ENCODE results near the gene STAT3.
A peak's percentile ranks its signal among the peaks of the same experiment; 100 is the strongest.
"Not testable (repeated sequence)": the region's sequence is repeated elsewhere in the genome, so short reads cannot be mapped to it uniquely, and the experiment has no call there.

Gene STAT3

GRCh38 chr17:42381898-42382297 lies 6.3 kb downstream of the STAT3 start:
- Mint-ChIP-seq H3K27me3 (no peaks in the 10 kb centered on the region), H3K27ac (no peak overlapping the region), H3K4me3 (no peak overlapping the region), H3K4me1 (ENCODE audit: low read depth) (peaks cover 59% of the 10 kb centered on the region), H3K36me3 (ENCODE audit: low read depth) (peaks cover 41% of the 10 kb centered on the region), H3K9me3 (no peaks in the 10 kb centered on the region)
- intact Hi-C loops (cut with micrococcal nuclease), result no loop called here

- Mint-ChIP-seq H3K9me3 (no peaks in the 10 kb centered on the region), H3K27ac (no peak overlapping the region), H3K4me1 (ENCODE audit: low read depth) (peaks cover 52% of the 10 kb centered on the region), H3K4me3 (no peak overlapping the region), H3K27me3 (no peaks in the 10 kb centered on the region), H3K36me3 (ENCODE audit: low read depth) (peaks cover 35% of the 10 kb centered on the region)
- intact Hi-C loops (cut with micrococcal nuclease), result no loop called here
Observed at GRCh38 chr17:42380935-42381334, 7.3 kb downstream of the STAT3 start.

GRCh38 chr17:42378959-42379594 lies 9.2 kb downstream of the STAT3 start:
- peaks cover 29% of the 10 kb centered on the region for H3K36me3 Mint-ChIP-seq (ENCODE audit: low read depth)
- peak overlapping the region; percentile 39 for H3K4me3 Mint-ChIP-seq
- peak overlapping the region; percentile 50 for H3K27ac Mint-ChIP-seq
- no peaks in the 10 kb centered on the region for H3K9me3 Mint-ChIP-seq
- H3K4me1 Mint-ChIP-seq (ENCODE audit: low read depth), result peaks cover 46% of the 10 kb centered on the region
- H3K27me3 Mint-ChIP-seq, result no peaks in the 10 kb centered on the region
- intact Hi-C loops (cut with micrococcal nuclease), result no loop called here

GRCh38 chr17:42378359-42378958 lies 9.8 kb downstream of the STAT3 start:
- peaks cover 24% of the 10 kb centered on the region for H3K36me3 Mint-ChIP-seq (ENCODE audit: low read depth)
- H3K27ac Mint-ChIP-seq, result peak overlapping the region; percentile 50
- peak overlapping the region; percentile 21 for H3K4me3 Mint-ChIP-seq
- H3K4me1 Mint-ChIP-seq (ENCODE audit: low read depth), result peaks cover 46% of the 10 kb centered on the region
- intact Hi-C loops (cut with micrococcal nuclease), result no loop called here
- H3K9me3 Mint-ChIP-seq, result no peaks in the 10 kb centered on the region
- no peaks in the 10 kb centered on the region for H3K27me3 Mint-ChIP-seq

GRCh38 chr17:42373896-42374295 lies 14.3 kb downstream of the STAT3 start:
- Mint-ChIP-seq H3K36me3 (ENCODE audit: low read depth) (peaks cover 34% of the 10 kb centered on the region), H3K27me3 (no peaks in the 10 kb centered on the region), H3K9me3 (no peaks in the 10 kb centered on the region), H3K27ac (no peak overlapping the region), H3K4me3 (no peak overlapping the region), H3K4me1 (ENCODE audit: low read depth) (peaks cover 27% of the 10 kb centered on the region)
- intact Hi-C loops (cut with micrococcal nuclease), result no loop called here

- Mint-ChIP-seq H3K36me3 (ENCODE audit: low read depth) (peaks cover 27% of the 10 kb centered on the region), H3K4me1 (ENCODE audit: low read depth) (peaks cover 25% of the 10 kb centered on the region), H3K4me3 (no peak overlapping the region)
Observed at GRCh38 chr17:42372142-42372541, 16.1 kb downstream of the STAT3 start.

GRCh38 chr17:42368797-42369561 lies 19.3 kb downstream of the STAT3 start:
- peaks cover 27% of the 10 kb centered on the region for H3K36me3 Mint-ChIP-seq (ENCODE audit: low read depth)
- H3K27ac Mint-ChIP-seq; H3K27me3 Mint-ChIP-seq; intact Hi-C loops (cut with micrococcal nuclease); H3K9me3 Mint-ChIP-seq; H3K4me3 Mint-ChIP-seq: not testable (repeated sequence)
- H3K4me1 Mint-ChIP-seq (ENCODE audit: low read depth), result peaks cover 52% of the 10 kb centered on the region

More at GRCh38 chr17:42372142-42372541, 16.1 kb downstream of the STAT3 start:
- no peaks in the 10 kb centered on the region for H3K9me3 Mint-ChIP-seq
- no peaks in the 10 kb centered on the region for H3K27me3 Mint-ChIP-seq
- no peak overlapping the region for H3K27ac Mint-ChIP-seq
- intact Hi-C loops (cut with micrococcal nuclease), result no loop called here

- intact Hi-C loops (cut with micrococcal nuclease); H3K9me3 Mint-ChIP-seq; H3K4me3 Mint-ChIP-seq; H3K27me3 Mint-ChIP-seq; H3K27ac Mint-ChIP-seq: not testable (repeated sequence)
- peaks cover 24% of the 10 kb centered on the region for H3K36me3 Mint-ChIP-seq (ENCODE audit: low read depth)
- peaks cover 58% of the 10 kb centered on the region for H3K4me1 Mint-ChIP-seq (ENCODE audit: low read depth)
Observed at GRCh38 chr17:42368310-42368709, 19.9 kb downstream of the STAT3 start.

- intact Hi-C loops (cut with micrococcal nuclease); H3K27ac Mint-ChIP-seq; H3K27me3 Mint-ChIP-seq; H3K9me3 Mint-ChIP-seq; H3K4me3 Mint-ChIP-seq: not testable (repeated sequence)
- H3K36me3 Mint-ChIP-seq (ENCODE audit: low read depth), result peaks cover 14% of the 10 kb centered on the region
- H3K4me1 Mint-ChIP-seq (ENCODE audit: low read depth), result peaks cover 67% of the 10 kb centered on the region
Observed at GRCh38 chr17:42366176-42367023, 21.8 kb downstream of the STAT3 start.

GRCh38 chr17:42365136-42365535 lies 23.1 kb downstream of the STAT3 start:
- peaks cover 59% of the 10 kb centered on the region for H3K4me1 Mint-ChIP-seq (ENCODE audit: low read depth)
- H3K4me3 Mint-ChIP-seq, result no peak overlapping the region
- no peaks in the 10 kb centered on the region for H3K9me3 Mint-ChIP-seq
- intact Hi-C loops (cut with micrococcal nuclease), result no loop called here
- no peaks in the 10 kb centered on the region for H3K27me3 Mint-ChIP-seq
- H3K27ac Mint-ChIP-seq, result no peak overlapping the region
- peaks cover 1% of the 10 kb centered on the region for H3K36me3 Mint-ChIP-seq (ENCODE audit: low read depth)

GRCh38 chr17:42363767-42364585 lies 24.3 kb downstream of the STAT3 start:
- Mint-ChIP-seq H3K27me3 (no peaks in the 10 kb centered on the region), H3K4me3 (no peak overlapping the region), H3K4me1 (ENCODE audit: low read depth) (peaks cover 58% of the 10 kb centered on the region), H3K36me3 (ENCODE audit: low read depth) (peaks cover 8% of the 10 kb centered on the region), H3K9me3 (no peaks in the 10 kb centered on the region), H3K27ac (peak overlapping the region; percentile 36)
- intact Hi-C loops (cut with micrococcal nuclease), result no loop called here

- intact Hi-C loops (cut with micrococcal nuclease), result no loop called here
Observed at GRCh38 chr17:42363231-42363630, 25.0 kb downstream of the STAT3 start.

More at GRCh38 chr17:42363231-42363630, 25.0 kb downstream of the STAT3 start:
- peaks cover 60% of the 10 kb centered on the region for H3K4me1 Mint-ChIP-seq (ENCODE audit: low read depth)
- no peaks in the 10 kb centered on the region for H3K9me3 Mint-ChIP-seq
- peaks cover 9% of the 10 kb centered on the region for H3K36me3 Mint-ChIP-seq (ENCODE audit: low read depth)
- no peaks in the 10 kb centered on the region for H3K27me3 Mint-ChIP-seq
- no peak overlapping the region for H3K4me3 Mint-ChIP-seq
- H3K27ac Mint-ChIP-seq, result peak overlapping the region; percentile 36

Measured in dendritic cell treated with granulocyte-macrophage colony-stimulating factor and Interleukin-4, amounts not matched to agents 40 ng/mL and 50 ng/mL, for 4 days (primary cell).